Hepatocyte (in vitro differentiated cells): ENCODE results near the gene DSN1.

ENCODE experiments used
- CTCF ChIP-seq: fragments of 200-600 bp; sonication (generic); IDR thresholded peaks from 2 replicates; pipeline ENCODE4 v1.5.1; 2016; ENCODE audit warnings: antibody characterized with exemption, mild to moderate bottlenecking; ENCODE audit not compliant: poor library complexity
- EZH2 ChIP-seq: fragments of 200-600 bp; sonication (generic); IDR thresholded peaks from 2 replicates; pipeline ENCODE4 v1.6.1; 2016; ENCODE audit warnings: antibody characterized with exemption, mild to moderate bottlenecking, borderline replicate concordance
- EZH2phosphoT487 ChIP-seq: fragments of 200-600 bp; sonication (generic); IDR thresholded peaks from one replicate; pipeline ENCODE4 v1.6.1; 2018; ENCODE audit warnings: antibody characterized with exemption, mild to moderate bottlenecking, low read depth, moderate library complexity; ENCODE audit not compliant: unreplicated experiment, severe bottlenecking

GRCh38 chr20:36720510-36720909, 53.1 kb downstream of the DSN1 start:
- TF ChIP-seq CTCF (no peak), EZH2 (no peak), EZH2phosphoT487 (no peak)
